WTC11 (cell line): ENCODE measurements around the gene SRD5A2. TPM values are rescaled to one million over a fixed set of nuclear protein-coding genes. Genes with fewer than 3 reads are reported as not detected.

Experiments used
- ATAC-seq: fragments of 200-7000 bp; cut with Tn5 transposase; 2 replicates; pipeline ENCODE4 v1.10.0; 2021; ENCODE audit warnings: mild to moderate bottlenecking, moderate library complexity
- CTCF ChIA-PET: fragments of 300-600 bp; sonication (Branson Sonifier 250); formaldehyde crosslinking; loops from one replicate; lab custom pipeline; 2021; ENCODE audit warnings: antibody characterized with exemption; lab: Charles Lee
- POLR2A ChIA-PET: fragments of 350-600 bp; sonication (Branson Sonifier 250); formaldehyde crosslinking; loops from one replicate; lab custom pipeline; 2021; ENCODE audit warnings: antibody characterized with exemption; lab: Charles Lee
- DNase-seq: peaks from one replicate; pipeline ENCODE4 v3.0.0; 2021; ENCODE audit warnings: low spot score
- H3K27ac Mint-ChIP-seq: 2 replicates; pipeline ENCODE4 v1.8.0; 2021; ENCODE audit warnings: mixed read lengths
- H3K27me3 Mint-ChIP-seq: 2 replicates; pipeline ENCODE4 v1.8.0; 2021; ENCODE audit warnings: low read depth, mild to moderate bottlenecking, moderate library complexity, mixed read lengths
- H3K36me3 Mint-ChIP-seq: 2 replicates; pipeline ENCODE4 v1.8.0; 2021; ENCODE audit warnings: mixed read lengths
- H3K4me1 Mint-ChIP-seq: 2 replicates; pipeline ENCODE4 v1.8.0; 2022; ENCODE audit warnings: mixed read lengths
- H3K4me3 Mint-ChIP-seq: 2 replicates; pipeline ENCODE4 v1.8.0; 2021; ENCODE audit warnings: mild to moderate bottlenecking, moderate library complexity, mixed read lengths
- H3K9me3 Mint-ChIP-seq: 2 replicates; pipeline ENCODE4 v1.8.0; 2021; ENCODE audit warnings: mixed read lengths
- E2F1 ChIP-seq: sonication (generic); formaldehyde crosslinking; IDR thresholded peaks from 2 replicates; pipeline ENCODE4 v1.8.0; 2022; ENCODE audit warnings: mild to moderate bottlenecking, missing genetic modification reagents
- E2F5 ChIP-seq: sonication (generic); formaldehyde crosslinking; IDR thresholded peaks from 2 replicates; pipeline ENCODE4 v1.8.1; 2022; ENCODE audit warnings: mild to moderate bottlenecking, moderate library complexity, missing genetic modification reagents
- ELF4 ChIP-seq: sonication (generic); formaldehyde crosslinking; IDR thresholded peaks from 2 replicates; pipeline ENCODE4 v1.8.1; 2022; ENCODE audit warnings: low read depth, mild to moderate bottlenecking, moderate library complexity, missing genetic modification reagents
- ESRRA ChIP-seq: sonication (generic); formaldehyde crosslinking; IDR thresholded peaks from 2 replicates; pipeline ENCODE4 v1.8.1; 2022; ENCODE audit warnings: mild to moderate bottlenecking, missing genetic modification reagents, borderline replicate concordance
- FOXP1 ChIP-seq: sonication (generic); formaldehyde crosslinking; IDR thresholded peaks from 2 replicates; pipeline ENCODE4 v1.8.0; 2022; ENCODE audit warnings: missing genetic modification reagents, mild to moderate bottlenecking, moderate library complexity, borderline replicate concordance
- HMGA2 ChIP-seq: fragments of 250-450 bp; sonication (Bioruptor Pico); IDR thresholded peaks from 2 replicates; pipeline ENCODE4 v1.4.0; 2021; ENCODE audit warnings: mild to moderate bottlenecking, moderate library complexity
- HMGXB4 ChIP-seq: sonication (generic); formaldehyde crosslinking; IDR thresholded peaks from 2 replicates; pipeline ENCODE4 v1.8.1; 2023; ENCODE audit warnings: mild to moderate bottlenecking, moderate library complexity, missing genetic modification reagents
- IRF1 ChIP-seq: sonication (generic); formaldehyde crosslinking; IDR thresholded peaks from 2 replicates; pipeline ENCODE4 v1.8.0; 2023; ENCODE audit warnings: missing genetic modification reagents
- MXD4 ChIP-seq: fragments of 250-450 bp; sonication (Bioruptor Pico); IDR thresholded peaks from 2 replicates; pipeline ENCODE4 v1.8.0; 2021; ENCODE audit warnings: mild to moderate bottlenecking, moderate library complexity, borderline replicate concordance
- NFYB ChIP-seq: sonication (generic); formaldehyde crosslinking; conservative IDR thresholded peaks from 2 replicates; pipeline ENCODE4 v1.8.0; 2022; ENCODE audit warnings: low read depth, missing genetic modification reagents
- OVOL2 ChIP-seq: fragments of 250-450 bp; sonication (Bioruptor Pico); IDR thresholded peaks from 2 replicates; pipeline ENCODE4 v1.9.0; 2021; ENCODE audit warnings: mild to moderate bottlenecking, borderline replicate concordance
- TEAD1 ChIP-seq: sonication (generic); formaldehyde crosslinking; IDR thresholded peaks from 2 replicates; pipeline ENCODE4 v1.8.0; 2022; ENCODE audit warnings: mild to moderate bottlenecking, missing genetic modification reagents
- USF1 ChIP-seq: sonication (generic); formaldehyde crosslinking; IDR thresholded peaks from 2 replicates; pipeline ENCODE4 v1.8.0; 2022; ENCODE audit warnings: mild to moderate bottlenecking, missing genetic modification reagents
- ZBTB43 ChIP-seq: sonication (generic); formaldehyde crosslinking; IDR thresholded peaks from 2 replicates; pipeline ENCODE4 v1.8.1; 2023; ENCODE audit warnings: mild to moderate bottlenecking, missing genetic modification reagents
- ZMAT4 ChIP-seq: fragments of 250-450 bp; sonication (Bioruptor Pico); IDR thresholded peaks from 2 replicates; pipeline ENCODE4 v1.9.0; 2021; ENCODE audit warnings: mild to moderate bottlenecking
- ZNF232 ChIP-seq: sonication (generic); formaldehyde crosslinking; IDR thresholded peaks from 2 replicates; pipeline ENCODE4 v1.8.0; 2022; ENCODE audit warnings: mild to moderate bottlenecking, missing genetic modification reagents
- ZNF281 ChIP-seq: sonication (generic); formaldehyde crosslinking; IDR thresholded peaks from 2 replicates; pipeline ENCODE4 v1.8.0; 2023; ENCODE audit warnings: mild to moderate bottlenecking, missing genetic modification reagents
- ZNF423 ChIP-seq: fragments of 250-450 bp; sonication (Bioruptor Pico); IDR thresholded peaks from 2 replicates; pipeline ENCODE4 v2.1.2; 2022; ENCODE audit warnings: mild to moderate bottlenecking, moderate library complexity
- ZNF532 ChIP-seq: fragments of 250-450 bp; sonication (Bioruptor Pico); IDR thresholded peaks from 2 replicates; pipeline ENCODE4 v1.9.0; 2021; ENCODE audit warnings: mild to moderate bottlenecking, borderline replicate concordance
- ZNF671 ChIP-seq: fragments of 250-450 bp; sonication (Bioruptor Pico); IDR thresholded peaks from 2 replicates; pipeline ENCODE4 v1.8.0; 2021; ENCODE audit warnings: mild to moderate bottlenecking
- ZSCAN18 ChIP-seq: fragments of 250-450 bp; sonication (Bioruptor Pico); IDR thresholded peaks from 2 replicates; pipeline ENCODE4 v2.1.2; 2022; ENCODE audit warnings: mild to moderate bottlenecking, moderate library complexity
- total RNA-seq: library from RNA; stranded (reverse); gene quantifications from 3 replicates; pipeline ENCODE4 v1.2.3, GENCODE V29; 2021

SRD5A2 gene
- total RNA-seq, 1 experiment from 2014 or later, result 0.07 TPM

GRCh38 chr2:31513553-31513952 lies 67.2 kb downstream of the SRD5A2 start (continued):
- no peak for TF ChIP-seq HMGXB4 (CRISPR knock-in tag)
- no peak for TF ChIP-seq ELF4 (CRISPR knock-in tag)
- no peak for TF ChIP-seq ZNF281 (CRISPR knock-in tag)
- no peak for TF ChIP-seq USF1 (CRISPR knock-in tag)
- no peak for TF ChIP-seq ESRRA (CRISPR knock-in tag)
- no peak for TF ChIP-seq IRF1

GRCh38 chr2:31511376-31511775 lies 69.4 kb downstream of the SRD5A2 start:
- no peaks in the 10 kb centered on the region; the same call in 1 of the 2 replicates for H3K27me3 Mint-ChIP-seq
- no peaks in the 10 kb centered on the region for H3K36me3 Mint-ChIP-seq
- POLR2A ChIA-PET, result no interaction called here
- no peak overlapping the region for H3K27ac Mint-ChIP-seq
- H3K4me3 Mint-ChIP-seq, result no peak overlapping the region
- H3K9me3 Mint-ChIP-seq, result no peaks in the 10 kb centered on the region
- DNase-seq (no peak), ATAC-seq (no peak)
- no peaks in the 10 kb centered on the region for H3K4me1 Mint-ChIP-seq
- CTCF ChIA-PET, result no interaction called here
- TF ChIP-seq ZNF532 (CRISPR knock-in tag), result no peak
- no peak for TF ChIP-seq ZNF671
- TF ChIP-seq HMGA2 (CRISPR knock-in tag), result no peak
- no peak for TF ChIP-seq E2F1 (CRISPR knock-in tag)
- TF ChIP-seq OVOL2, result no peak
- no peak for TF ChIP-seq E2F5 (CRISPR knock-in tag)
- no peak for TF ChIP-seq FOXP1 (CRISPR knock-in tag)
- TF ChIP-seq ZSCAN18 (CRISPR knock-in tag), result no peak
- TF ChIP-seq MXD4 (CRISPR knock-in tag), result no peak
- TF ChIP-seq ZBTB43 (CRISPR knock-in tag), result no peak
- no peak for TF ChIP-seq ZMAT4 (CRISPR knock-in tag)
- TF ChIP-seq ZNF423, result no peak
- no peak for TF ChIP-seq TEAD1 (CRISPR knock-in tag)
- TF ChIP-seq NFYB, result no peak
- TF ChIP-seq ZNF232 (CRISPR knock-in tag), result no peak
